ENCODE data around the gene THSD4. TPM values are rescaled to one million over a fixed set of nuclear protein-coding genes. Genes with fewer than 3 reads are reported as not detected.

THSD4 gene
- total and polyA plus RNA-seq, 2 of the 4 experiments (the other 2 are of a cell fraction), result 25.5 to 31.1 TPM

DNA sequence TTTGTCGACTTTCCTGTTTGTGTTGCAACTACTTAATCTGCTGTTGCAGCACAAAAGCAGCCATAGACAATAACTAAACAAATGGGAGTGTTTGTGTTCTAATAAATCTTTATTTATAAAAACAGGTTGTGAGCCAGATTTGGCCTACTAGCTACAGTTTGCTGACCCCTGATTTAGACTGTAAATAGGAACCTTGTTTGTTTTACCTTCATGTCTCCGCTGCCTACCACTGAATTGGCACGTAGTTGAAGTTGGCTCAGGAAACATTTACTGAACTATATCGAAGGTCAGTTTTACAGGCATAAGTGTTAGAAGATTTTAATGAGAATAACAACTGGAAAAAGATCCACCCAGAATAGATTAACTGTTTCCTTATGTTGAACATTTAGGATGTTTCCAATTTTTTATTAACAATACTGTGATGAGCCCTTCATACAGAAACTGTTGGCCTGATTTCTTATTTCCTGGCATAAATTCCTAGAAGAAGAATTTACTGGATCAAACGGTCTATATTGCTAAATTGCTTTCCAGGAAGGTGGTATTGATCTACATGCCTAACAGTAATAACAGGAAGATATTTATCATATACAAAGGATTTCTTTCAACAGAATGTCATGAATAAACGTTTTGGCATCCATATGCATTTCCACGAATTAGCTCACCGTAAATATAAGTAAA, 538.9 kb downstream of the THSD4 start:
- BruUV-seq (replicated peaks), result no TSS peak
- H3K9me3 ChIP-seq (ENCODE audit: control insufficient read depth, insufficient read depth, low read length), result no peaks in the 10 kb centered on the region
- DNase-seq (no peak), ATAC-seq (ENCODE audit: low read depth) (no peak)
- H3K4me1 ChIP-seq (ENCODE audit: control insufficient read depth, insufficient read depth, low read length), result peaks cover 6% of the 10 kb centered on the region
- H3K14ac ChIP-seq (replicated peaks; ENCODE audit: low read depth, low read length), result no peak overlapping the region
- H2AK5ac ChIP-seq (ENCODE audit: low read depth, low read length), result no peak overlapping the region
- H3K36me3 ChIP-seq (ENCODE audit: control insufficient read depth, insufficient read depth, low read length), result no peaks in the 10 kb centered on the region
- no peaks in the 10 kb centered on the region for H3K27me3 ChIP-seq (ENCODE audit: control insufficient read depth, insufficient read depth, low read length)
- H2BK15ac ChIP-seq (ENCODE audit: low read depth, low read length), result no peak overlapping the region
- in situ Hi-C loops (cut with MboI; ENCODE audit: low sequenced_read_pairs), result loop anchor here (5.0 kb wide), 1 partner anchor 202 kb away; no protein-coding TSS in a partner anchor
- H2AK9ac ChIP-seq (replicated peaks; ENCODE audit: low read depth, low read length, poor library complexity), result no peak overlapping the region
- H2BK120ac ChIP-seq (ENCODE audit: low read depth, low read length), result no peak overlapping the region
- H3K27ac ChIP-seq (ENCODE audit: insufficient read depth, low read length), result no peak overlapping the region
- peaks cover 6% of the 10 kb centered on the region; the same call in 1 of the 2 replicates for H3K9me1 ChIP-seq (ENCODE audit: insufficient read depth, low read length)
- ChIA-PET CTCF (interaction anchor here (1.6 kb wide), 1 partner anchor 79 kb away, joined by 3 read pairs; no protein-coding TSS in a partner anchor), POLR2A (ENCODE audit: unreplicated experiment) (no interaction called here)
- H4K5ac ChIP-seq (ENCODE audit: low read depth, low read length), result no peak overlapping the region
- no peak overlapping the region for H3K23ac ChIP-seq (ENCODE audit: low read depth, low read length)
- dilution Hi-C loops (cut with HindIII; ENCODE audit: low sequenced_read_pairs, unreplicated experiment), result no loop called here
- no peaks in the 10 kb centered on the region for H4K20me1 ChIP-seq (ENCODE audit: insufficient read depth, low read length)
- no peak overlapping the region for H3K56ac ChIP-seq (ENCODE audit: extremely low read depth, insufficient read depth, low read length)
- no peak overlapping the region for H4K8ac ChIP-seq (ENCODE audit: low read depth in 2 of 2, low read length in 2 of 2)
- intact Hi-C loops (cut with micrococcal nuclease), result loop anchor here (5.0 kb wide), 2 partner anchors 68 to 267 kb away; no protein-coding TSS in a partner anchor
- no peak overlapping the region for H3K18ac ChIP-seq (ENCODE audit: low read depth, low read length)
- H2BK20ac ChIP-seq (ENCODE audit: low read depth, low read length), result no peak overlapping the region
- no peak overlapping the region for H3K9ac ChIP-seq (ENCODE audit: low read depth, low read length)
- H2BK5ac ChIP-seq (ENCODE audit: low read depth, low read length, poor library complexity, severe bottlenecking), result no peak overlapping the region
- no peak overlapping the region for H4K91ac ChIP-seq (ENCODE audit: insufficient read depth, low read depth, low read length)
- no peak overlapping the region for H2AFZ ChIP-seq (replicated peaks; ENCODE audit: low read length, poor library complexity)
- WGBS, 2 experiments (ENCODE audit: extremely low coverage in 2 of 2, insufficient read length in 1 of 2), result 83% methylated on average over 1 of the region's 8 CpGs; no CpG with 5 or more reads in 1 of the 2 experiments
- TF ChIP-seq MAZ (IDR thresholded peaks at IDR 0.05; ENCODE audit: borderline replicate concordance, low read depth, low read length), result no peak
- no peak for TF ChIP-seq CEBPB (IDR thresholded peaks at IDR 0.05; ENCODE audit: low read depth, low read length)
- peaks cover 0 to 6% of the 10 kb centered on the region in 2 experiments; a peak in 1 of 4 replicates for H3K79me1 ChIP-seq (ENCODE audit: low read depth in 1 of 2, low read length in 2 of 2)
- no peak overlapping the region for H3K4me2 ChIP-seq (ENCODE audit: low read depth, low read length)
- no peak overlapping the region for H3K4me3 ChIP-seq (ENCODE audit: insufficient read depth, low read depth, low read length)
- H3K4ac ChIP-seq (ENCODE audit: low read depth, low read length), result no peak overlapping the region

All from IMR-90 (cell line).